ENCODE results near the gene NEU4.
"Not testable (repeated sequence)": the region's sequence is repeated elsewhere in the genome, so short reads cannot be mapped to it uniquely, and the experiment has no call there.

NEU4 gene

DNA sequence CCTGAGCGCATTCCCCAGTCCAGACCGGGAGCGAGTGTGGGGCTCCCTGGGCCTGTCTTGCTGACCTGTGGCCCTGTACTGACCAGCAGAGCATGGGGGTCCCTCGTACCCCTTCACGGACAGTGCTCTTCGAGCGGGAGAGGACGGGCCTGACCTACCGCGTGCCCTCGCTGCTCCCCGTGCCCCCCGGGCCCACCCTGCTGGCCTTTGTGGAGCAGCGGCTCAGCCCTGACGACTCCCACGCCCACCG is 5.3 kb downstream of the NEU4 start:
- no peak for ATAC-seq
- DNase-seq, result no peak

DNA sequence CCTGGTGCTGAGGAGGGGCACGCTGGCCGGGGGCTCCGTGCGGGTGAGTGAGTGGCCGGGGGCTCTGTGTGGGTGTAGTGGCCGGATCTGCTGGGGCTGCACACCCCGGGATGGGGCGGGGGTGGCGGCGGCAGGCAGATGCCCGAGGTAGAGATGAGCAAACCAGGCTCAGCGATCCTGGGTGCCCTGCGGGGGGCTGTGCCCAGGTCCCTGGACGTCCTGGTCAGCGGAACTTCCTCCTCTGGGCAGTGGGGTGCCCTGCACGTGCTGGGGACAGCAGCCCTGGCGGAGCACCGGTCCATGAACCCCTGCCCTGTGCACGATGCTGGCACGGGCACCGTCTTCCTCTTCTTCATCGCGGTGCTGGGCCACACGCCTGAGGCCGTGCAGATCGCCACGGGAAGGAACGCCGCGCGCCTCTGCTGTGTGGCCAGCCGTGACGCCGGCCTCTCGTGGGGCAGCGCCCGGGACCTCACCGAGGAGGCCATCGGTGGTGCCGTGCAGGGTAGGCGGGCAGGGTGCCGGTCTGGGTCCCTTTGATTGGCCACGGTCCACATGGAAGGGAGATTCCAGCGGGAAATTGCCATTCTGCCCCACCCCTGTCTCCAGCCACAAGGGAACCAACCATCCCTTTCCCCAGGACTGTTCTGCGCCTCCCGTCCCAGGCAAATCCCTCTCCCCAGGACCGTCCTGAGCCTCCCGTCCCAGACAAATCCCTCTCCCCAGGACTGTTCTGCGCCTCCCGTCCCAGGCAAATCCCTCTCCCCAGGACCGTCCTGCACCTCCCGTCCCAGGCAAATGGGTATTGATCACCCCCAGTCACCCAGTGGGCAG is 5.9 kb downstream of the NEU4 start:
- DNase-seq (no peak), ATAC-seq (no peak)

DNA sequence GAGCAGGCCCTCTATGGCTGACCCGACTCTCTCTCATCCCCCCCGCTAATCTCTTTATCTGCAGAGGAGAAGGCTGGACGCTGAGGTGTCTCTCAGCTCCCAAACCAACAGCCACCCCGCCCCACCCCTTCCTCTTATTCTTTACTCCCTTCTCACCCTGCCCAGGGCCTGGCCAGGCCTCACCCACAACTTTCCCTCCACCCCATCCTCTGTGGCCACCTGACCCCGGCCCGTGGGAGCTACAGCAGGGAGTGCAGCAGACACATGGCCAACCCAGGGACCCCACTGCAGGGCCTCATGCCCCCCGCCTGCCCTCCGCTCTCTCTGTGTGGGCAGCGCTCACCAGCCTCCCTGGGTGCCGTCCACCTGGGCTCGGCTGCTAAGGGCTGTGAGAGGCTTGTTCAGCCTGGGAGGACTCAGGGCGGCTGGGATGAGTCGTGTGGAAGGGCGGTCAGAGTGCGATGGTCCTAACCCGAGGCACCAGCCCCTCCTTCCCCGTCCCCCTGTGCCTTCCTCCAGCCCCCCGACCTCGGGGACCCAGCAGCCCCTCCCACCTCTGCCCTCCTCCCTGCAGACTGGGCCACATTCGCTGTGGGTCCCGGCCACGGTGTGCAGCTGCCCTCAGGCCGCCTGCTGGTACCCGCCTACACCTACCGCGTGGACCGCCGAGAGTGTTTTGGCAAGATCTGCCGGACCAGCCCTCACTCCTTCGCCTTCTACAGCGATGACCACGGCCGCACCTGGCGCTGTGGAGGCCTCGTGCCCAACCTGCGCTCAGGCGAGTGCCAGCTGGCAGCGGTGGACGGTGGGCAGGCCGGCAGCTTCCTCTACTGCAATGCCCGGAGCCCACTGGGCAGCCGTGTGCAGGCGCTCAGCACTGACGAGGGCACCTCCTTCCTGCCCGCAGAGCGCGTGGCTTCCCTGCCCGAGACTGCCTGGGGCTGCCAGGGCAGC is 6.8 kb downstream of the NEU4 start:
- no peak for DNase-seq

DNA sequence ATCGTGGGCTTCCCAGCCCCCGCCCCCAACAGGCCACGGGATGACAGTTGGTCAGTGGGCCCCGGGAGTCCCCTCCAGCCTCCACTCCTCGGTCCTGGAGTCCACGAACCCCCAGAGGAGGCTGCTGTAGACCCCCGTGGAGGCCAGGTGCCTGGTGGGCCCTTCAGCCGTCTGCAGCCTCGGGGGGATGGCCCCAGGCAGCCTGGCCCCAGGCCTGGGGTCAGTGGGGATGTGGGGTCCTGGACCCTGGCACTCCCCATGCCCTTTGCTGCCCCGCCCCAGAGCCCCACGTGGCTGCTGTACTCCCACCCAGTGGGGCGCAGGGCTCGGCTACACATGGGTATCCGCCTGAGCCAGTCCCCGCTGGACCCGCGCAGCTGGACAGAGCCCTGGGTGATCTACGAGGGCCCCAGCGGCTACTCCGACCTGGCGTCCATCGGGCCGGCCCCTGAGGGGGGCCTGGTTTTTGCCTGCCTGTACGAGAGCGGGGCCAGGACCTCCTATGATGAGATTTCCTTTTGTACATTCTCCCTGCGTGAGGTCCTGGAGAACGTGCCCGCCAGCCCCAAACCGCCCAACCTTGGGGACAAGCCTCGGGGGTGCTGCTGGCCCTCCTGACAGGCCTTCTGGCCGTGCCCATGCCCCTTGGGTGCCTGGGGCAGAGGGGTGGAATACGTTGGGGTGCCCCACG is 7.6 kb downstream of the NEU4 start:
- DNase-seq (no peak), ATAC-seq (no peak)

More for the DNA sequence above, 6.8 kb downstream of the NEU4 start:
- ATAC-seq, result no peak

DNA sequence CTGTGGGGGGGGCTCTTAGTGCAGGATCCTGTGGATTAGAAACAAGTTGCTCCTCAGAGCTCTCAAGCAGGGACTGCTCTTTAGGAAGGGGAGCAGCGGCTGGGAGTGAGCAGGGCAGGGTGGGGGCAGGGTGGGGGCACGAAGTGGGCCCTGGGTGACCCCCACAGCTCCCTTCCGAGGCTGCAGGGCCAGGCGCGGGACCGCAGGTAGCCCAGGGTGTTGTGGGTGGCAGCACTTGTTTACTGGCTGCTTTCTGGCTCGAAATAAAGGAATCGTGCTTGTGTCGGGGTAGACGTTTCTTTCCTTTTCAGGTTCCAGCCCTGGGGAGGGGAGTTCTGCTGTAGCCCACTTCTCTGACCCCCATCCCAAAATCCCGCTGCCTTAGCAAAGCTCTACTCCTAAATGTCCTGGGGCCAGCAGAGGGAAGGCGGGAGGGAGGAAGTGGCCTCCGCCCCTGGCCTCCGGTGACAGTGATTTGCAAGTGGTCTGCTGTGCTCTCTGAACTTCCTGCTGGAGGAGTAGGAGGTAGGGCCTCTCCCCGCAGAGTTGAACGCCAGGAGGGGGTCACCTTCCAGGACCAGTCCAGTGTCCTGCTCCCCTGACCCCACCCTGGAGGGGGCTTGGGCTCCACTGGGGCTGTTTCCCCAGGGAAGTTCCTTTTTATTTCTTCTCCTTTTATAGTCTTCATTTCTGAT is 8.3 kb downstream of the NEU4 start:
- DNase-seq (no peak), ATAC-seq (no peak)

DNA sequence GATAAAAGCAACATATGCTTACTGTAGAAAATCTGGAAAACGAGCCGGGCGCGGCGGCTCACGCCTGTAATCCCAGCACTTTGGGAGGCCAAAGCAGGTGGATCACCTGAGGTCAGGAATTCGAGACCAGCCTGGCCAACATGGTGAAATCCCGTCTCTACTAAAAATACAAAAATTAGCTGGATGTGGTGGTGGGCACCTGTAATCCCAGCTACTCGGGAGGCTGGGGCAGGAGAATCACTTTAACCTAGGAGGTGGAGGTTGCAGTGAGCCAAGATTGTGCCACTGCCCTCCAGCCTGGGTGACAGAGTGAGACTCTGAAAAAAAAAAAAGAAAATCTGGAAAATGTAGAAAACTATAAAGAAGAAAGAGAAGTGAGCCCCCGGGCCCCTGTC is 8.8 kb downstream of the NEU4 start:
- not testable (repeated sequence) for ATAC-seq

DNA sequence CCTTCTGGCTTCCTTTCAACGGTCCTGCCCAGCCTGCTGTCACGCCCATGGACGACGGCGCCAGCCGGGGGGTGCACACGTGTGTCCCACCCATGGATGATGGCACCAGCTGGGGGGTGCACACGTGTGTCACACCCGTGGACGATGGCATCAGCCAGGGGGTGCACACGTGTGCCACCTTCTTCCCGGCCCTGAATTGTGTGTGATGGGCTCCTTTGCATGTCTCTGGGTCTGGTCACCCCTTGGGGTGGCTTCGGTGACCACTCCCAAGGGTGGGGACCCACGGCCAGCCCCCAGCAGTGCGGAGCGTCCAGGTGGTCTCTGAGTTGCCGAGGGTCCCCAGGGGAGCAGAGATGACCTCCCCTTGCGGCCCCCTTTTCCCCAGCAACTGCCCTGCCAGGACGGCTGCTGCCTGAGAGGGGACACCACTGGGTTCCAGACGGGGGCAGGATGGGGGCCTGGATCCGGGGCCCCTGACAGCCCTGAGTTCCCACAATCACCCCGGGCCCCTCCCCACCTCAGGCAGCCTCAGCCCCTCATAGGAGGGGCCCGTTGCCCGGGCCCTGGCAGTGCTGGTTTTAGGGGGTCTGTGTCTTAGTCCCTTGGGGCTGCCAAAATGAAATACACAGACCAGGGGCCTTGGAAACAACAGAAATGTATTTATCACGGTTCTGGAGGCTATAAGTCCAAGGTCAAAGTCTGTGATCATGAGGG is 9.4 kb downstream of the NEU4 start:
- no peak for ATAC-seq
- no peak for DNase-seq

More for the DNA sequence above, 8.8 kb downstream of the NEU4 start:
- DNase-seq, result not testable (repeated sequence)

DNA sequence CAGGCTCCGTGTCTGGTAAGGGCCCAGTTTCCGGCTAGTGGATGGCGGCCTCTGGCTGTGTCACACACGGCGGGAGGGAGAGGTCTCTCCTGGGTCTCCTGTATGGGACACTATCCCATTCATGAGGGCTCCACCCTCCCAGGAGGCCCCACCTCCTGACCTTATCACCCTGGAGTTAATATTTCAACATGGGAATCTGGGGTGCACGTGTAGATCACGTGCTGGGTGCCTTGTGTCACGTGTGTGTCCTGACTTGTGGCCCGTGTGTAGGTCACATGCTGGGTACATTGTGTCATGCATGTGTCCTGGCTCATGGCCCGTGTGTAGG is 9.9 kb downstream of the NEU4 start:
- DNase-seq, result no peak
- no peak for ATAC-seq

DNA sequence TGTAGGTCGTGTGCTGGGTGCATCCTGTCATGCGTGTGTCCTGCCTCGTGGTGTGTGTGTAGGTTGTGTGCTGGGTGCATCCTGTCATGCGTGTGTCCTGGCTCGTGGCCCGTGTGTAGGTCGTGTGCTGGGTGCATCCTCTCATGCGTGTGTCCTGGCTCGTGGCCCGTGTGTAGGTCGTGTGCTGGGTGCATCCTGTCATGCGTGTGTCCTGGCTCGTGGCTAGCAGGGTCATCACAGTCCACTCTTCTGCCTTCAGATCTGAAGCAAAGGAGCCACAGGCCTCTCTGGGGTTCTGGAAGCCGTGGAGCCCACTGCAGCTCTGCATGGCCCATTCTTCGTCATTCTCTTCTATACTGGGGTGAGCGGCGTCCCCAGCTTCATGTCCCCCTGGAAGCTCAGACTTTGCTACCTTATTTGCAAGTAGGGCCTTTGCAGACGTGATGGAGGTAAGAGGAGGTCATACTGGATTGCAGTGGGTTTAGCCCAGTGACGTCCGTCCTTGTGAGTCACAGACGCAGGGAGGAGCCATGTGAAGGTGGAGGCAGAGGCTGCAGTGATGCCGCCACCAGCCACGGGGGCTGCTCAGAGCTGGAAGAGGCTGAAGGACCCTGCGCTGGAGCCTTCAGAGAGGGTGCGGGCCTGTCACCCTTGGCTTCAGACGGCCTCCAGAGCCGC is 11.1 kb downstream of the NEU4 start:
- not testable (repeated sequence) for ATAC-seq, DNase-seq

DNA sequence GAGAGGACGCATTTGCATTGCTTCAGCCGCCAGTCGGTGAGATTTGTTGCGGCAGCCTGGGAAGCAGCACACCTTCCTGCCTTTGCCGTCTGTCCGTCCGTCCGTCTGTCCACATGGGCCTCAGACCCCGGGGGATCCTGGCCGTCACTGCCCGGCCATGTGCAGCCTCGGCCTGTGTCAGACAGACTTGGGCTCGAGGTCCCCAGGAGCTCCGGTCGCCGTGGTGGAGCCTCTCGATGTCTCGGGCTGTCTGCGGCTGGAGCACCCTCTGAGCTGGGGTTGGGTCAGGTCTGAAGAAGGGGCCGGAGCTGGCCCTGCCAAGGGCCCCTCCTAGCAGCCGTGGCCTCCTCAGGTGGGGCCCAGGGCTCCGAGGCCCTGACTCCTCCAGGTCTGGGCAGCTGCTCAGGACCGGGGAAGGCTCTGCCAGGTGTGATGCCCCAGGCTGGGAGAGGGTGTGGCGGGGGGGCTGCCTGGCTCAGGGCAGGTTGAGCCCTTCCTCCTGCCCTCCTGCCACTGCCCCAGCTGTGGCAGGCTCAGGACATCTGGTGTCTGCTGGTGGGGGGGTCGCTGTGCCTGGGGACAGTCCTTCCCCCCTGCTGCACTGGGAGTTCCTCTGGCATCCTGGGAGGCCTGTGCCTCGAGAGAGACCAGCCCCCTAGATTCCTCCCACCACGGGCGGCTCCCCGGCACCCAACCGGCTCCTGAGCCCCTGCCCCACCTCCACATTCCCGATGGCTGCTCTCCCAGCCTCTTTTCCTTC is 11.8 kb downstream of the NEU4 start:
- ATAC-seq (no peak), DNase-seq (no peak)

DNA sequence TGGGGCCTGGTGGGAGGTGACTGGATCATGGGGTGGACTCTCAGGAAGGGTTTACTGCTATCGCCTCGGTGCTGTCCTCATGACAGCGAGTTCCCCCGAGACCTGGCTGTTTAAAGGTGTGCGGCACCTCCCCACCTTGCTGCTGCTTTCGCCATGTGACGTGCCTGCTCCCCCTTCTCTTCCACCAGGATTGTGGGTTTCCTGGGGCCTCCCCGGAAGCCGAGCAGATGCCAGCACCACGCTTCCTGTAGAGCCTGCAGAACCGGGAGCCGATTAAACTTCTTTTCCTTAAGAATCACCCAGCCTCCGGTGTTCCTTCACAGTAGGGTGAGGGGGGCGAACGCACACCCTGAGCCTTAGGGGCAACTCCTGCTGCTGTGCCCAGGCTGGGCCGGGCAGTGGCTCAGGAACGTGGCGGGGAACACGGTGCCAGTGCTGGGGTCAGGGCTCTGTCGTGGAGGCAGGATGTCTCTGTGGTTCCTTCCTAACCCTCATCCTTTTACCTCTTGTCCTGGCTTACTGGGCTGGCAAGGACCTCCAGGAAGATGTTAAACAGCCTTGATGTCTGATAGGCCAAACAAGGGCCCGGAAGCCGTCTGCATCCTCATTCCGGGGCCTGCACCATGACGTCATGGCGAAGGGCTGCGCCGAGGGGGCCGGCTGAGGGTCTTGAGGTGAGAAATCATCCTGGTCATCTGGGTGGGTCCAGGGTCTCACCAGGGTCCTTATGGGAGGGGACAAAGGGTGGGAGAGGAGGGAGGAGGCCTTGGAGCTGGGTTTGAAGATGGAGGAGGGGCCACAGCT is 12.7 kb downstream of the NEU4 start:
- ATAC-seq, result no peak

DNA sequence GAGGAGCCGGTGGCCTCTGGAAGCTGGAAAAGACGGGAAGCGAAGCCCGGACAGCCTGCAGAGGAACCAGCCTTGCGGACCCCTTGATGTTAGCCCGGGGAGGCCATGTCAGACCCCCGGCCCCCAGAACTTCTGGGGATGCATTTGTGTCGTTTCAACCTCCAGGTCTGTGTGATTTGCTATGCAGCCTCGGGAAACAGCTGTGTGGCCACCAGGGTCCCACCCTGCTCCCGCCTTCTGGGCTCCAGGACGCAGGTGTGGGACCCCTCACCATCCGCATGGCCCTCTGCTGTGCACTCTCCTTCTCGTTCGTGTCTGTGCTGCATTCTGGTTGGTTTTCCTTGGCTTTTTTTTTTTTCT is 13.3 kb downstream of the NEU4 start:
- ATAC-seq, result no peak
- DNase-seq, result no peak

More for the DNA sequence above, 12.7 kb downstream of the NEU4 start:
- no peak for DNase-seq

DNA sequence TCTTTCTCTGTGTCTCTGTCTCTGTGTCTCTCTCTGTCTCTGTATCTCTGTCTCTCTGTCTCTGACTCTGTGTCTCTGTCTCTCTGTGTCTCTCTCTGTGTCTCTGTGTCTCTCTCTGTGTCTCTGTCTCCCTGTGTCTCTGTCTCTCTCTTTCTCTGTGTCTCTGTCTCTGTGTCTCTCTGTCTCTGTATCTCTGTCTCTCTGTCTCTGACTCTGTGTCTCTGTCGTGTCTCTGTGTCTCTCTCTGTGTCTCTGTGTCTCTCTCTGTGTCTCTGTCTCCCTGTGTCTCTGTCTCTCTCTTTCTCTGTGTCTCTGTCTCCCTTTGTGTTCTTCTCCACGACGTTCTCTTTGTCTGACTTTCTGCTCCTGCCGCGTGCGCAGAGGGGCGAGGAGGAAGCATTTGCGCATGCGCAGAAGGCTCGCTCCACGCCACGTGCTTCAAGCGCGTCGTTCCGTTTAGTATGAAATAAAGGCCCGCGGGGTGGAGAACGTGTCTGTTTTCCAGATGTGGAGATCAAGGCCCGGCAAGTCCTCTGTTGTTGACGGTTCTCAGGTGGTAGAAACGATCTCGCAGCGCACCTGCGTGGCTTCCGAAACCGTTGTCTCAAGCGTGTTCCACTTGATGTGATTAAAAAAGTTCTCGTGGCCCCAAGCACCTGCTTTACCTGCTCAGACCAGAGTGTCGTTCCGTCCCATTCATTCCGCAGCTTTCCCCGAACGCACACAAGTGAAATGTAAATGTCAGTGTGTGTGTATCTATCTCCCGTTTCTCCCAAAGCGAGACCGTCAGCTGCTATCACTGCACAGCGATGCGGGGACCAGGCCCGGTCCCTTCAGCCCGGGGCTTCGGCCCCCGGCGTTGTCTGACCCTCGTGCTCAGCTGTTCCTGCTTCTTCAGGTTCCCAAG is 14.8 kb downstream of the NEU4 start:
- not testable (repeated sequence) for ATAC-seq, DNase-seq

DNA sequence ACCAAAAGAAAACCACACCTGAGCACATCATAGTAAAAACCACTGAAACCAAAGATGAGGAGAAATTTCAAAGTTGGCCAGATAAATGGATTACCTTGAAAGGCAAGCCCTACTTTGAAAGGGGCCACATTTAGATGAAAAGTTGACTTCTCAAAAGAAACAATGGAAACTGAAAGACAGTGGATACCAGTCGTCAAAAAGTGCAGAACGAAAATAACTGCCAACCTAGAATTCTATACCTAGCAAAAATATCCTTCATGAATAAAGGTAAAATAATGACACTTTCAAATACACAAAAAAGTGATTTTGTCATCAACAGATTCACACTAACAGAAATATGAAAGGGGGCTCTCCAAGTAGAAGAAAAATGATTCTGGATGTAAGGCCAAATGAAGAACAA is 18.4 kb downstream of the NEU4 start:
- DNase-seq, result no peak
- no peak for ATAC-seq

DNA sequence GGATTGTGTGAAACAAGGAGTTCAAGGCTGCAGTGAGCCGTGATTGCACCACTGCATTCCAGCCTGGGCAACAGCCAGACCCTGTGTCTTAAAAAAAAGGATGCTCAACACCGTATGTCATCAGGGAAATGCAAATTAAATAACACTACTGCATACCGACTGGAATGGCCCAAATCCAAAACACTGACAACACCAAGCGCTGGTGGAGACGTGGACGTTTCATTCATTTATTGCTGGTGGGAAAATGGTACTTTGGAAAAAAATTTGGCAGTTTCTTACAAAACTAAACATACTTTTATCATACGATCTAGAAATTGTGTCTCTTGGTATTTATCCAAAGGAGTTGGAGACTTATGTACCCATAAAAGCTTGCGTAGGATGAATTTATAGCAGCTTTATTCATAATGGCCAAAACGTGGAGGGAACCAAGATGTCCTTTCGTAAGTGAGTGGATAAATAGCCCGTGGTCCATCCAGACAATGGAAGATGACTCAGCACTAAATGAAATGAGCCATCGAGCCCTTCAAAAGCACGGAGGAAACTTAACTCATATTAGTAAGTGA is 24.2 kb downstream of the NEU4 start:
- ATAC-seq (no peak), DNase-seq (no peak)

DNA sequence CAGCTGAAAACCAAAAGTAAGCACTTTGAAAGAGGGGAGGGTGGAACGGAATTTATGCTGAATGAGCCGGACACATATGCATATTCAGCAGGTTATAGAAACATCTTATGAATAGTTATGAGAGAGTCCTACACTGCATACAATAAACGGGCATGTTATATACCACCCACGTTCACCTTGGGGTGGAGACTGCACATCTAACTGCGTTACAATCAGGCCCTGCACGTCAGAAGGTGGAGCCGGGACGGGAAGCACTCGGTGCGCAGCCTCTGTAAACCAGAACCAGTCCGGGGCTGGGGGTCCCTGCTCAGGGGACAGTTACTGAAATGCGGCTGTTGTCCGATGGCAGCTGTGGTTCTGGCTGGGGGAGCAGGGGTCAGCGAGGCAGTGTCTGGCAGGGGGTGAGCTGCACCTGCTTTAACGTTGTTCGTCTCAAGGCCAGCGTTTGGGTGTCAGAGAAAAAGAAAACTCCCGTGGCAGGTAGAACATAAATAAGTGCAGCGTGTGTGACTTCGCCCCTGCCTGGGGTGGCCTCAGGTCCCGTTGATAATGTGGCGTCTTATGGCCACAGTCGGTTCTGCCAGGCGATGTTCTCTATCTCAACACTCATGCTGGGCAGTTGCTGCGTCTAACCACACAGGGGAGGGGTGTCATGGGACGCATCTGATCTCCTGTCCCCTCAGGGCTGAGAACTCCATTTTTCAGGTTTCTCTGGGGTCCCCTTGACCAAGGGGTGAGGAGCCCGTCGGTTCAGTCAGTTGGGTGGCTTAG is 24.9 kb downstream of the NEU4 start:
- not testable (repeated sequence) for DNase-seq, ATAC-seq

DNA sequence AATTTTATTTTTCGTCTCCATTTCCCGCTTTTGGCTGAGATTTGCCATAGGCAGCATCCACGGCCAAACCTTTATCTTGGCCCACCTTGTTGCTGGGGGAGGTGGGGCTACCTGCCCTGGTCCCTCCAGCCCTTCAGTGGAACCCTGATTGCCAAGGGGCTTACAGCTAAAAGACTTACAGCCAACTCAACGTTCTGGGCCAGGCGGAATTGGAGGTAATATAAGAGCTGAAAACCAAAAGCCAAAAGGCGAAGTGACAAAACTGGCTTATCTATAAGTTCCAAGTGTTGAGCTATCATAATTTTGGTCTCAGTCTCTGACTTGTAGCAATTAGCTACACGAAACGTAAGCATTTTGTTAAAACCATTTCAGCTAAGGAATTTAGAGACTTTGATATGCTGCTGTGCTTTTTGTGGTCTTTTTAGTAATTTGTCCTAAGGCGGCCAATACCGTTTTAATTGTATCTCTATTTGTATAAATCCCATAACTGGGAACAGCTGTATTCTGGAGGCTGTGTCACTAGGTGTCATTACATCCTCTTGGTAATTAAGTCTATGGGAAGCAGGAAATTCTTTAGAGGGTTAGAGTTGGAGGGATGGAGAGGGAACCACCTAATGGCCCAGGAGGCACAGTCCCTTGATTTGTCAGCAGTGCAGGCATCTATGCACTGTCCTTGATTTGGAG is 25.7 kb downstream of the NEU4 start:
- ATAC-seq, result no peak
- no peak for DNase-seq
